Adrenal gland (tissue), 12 donors: Measurements from ENCODE around the gene C20orf144. TPM values are rescaled to one million over a fixed set of nuclear protein-coding genes. Genes with fewer than 3 reads are reported as not detected.

ENCODE experiments used
- DNase-seq, 7 donors: peaks; one replicate each; pipeline ENCODE4 v3.0.0-alpha.2; 2019 to 2020
- H3K27ac ChIP-seq, 5 donors: fragments of 200-600 bp; sonication (generic) in 4 of 5; 1 replicate in 3 of 5; 2 replicates in 2 of 5; pipeline versions ENCODE4 v1.5.1 to v1.8.0; 2016 to 2020; ENCODE audit warnings: mild to moderate bottlenecking in 1 of 5
- H3K27me3 ChIP-seq: fragments of 200-600 bp; 2 replicates; pipeline ENCODE4 v1.8.0; 2021
- H3K36me3 ChIP-seq, 2 donors: fragments of 200-600 bp; replicated peaks in 1 of 2; 1 replicate in 1 of 2; 2 replicates in 1 of 2; pipeline versions ENCODE4 v1.5.1 to v1.8.0; 2018 to 2022
- H3K4me1 ChIP-seq, 2 donors: fragments of 200-600 bp; replicated peaks in 1 of 2; 1 replicate in 1 of 2; 2 replicates in 1 of 2; pipeline versions ENCODE4 v1.5.1 to v1.8.0; 2018 to 2021
- H3K4me3 ChIP-seq, 4 donors: fragments of 200-600 bp; sonication (generic) in 3 of 4; one replicate each; pipeline ENCODE4 v1.5.1; 2016 to 2018
- H3K9me3 ChIP-seq, 3 donors: fragments of 200-600 bp; sonication (generic) in 1 of 3; replicated peaks in 1 of 3; 1 replicate in 2 of 3; 2 replicates in 1 of 3; pipeline versions ENCODE4 v1.5.1 to v1.8.0; 2016 to 2021
- CTCF ChIP-seq, 6 experiments: fragments of 450-650 bp in 4 of 6; fragments of 200-600 bp in 2 of 6; sonication (generic) in 1 of 6; IDR thresholded peaks; 1 replicate in 5 of 6; 2 replicates in 1 of 6; pipeline versions ENCODE4 v1.5.1 to v1.8.0; 2016 to 2021; ENCODE audit warnings: antibody characterized with exemption in 6 of 6, mild to moderate bottlenecking in 2 of 6, moderate library complexity in 1 of 6
- POLR2A ChIP-seq, 2 donors: fragments of 450-650 bp; IDR thresholded peaks; one replicate each; pipeline ENCODE4 v1.6.1; 2017; ENCODE audit warnings: antibody characterized with exemption in 2 of 2, mild to moderate bottlenecking in 2 of 2, moderate library complexity in 1 of 2
- WGBS, 4 donors: extraction: QIAGEN DNeasy Blood & Tissue Kit in 2 of 4; methylation state at CpG; one replicate each; pipeline versions ENCODE4 v1.1.5 to v1.1.7; 2013 to 2017; 5-methylcytosine and 5-hydroxymethylcytosine counted together
- intact Hi-C, 2 donors: fragments of 100-400 bp; cut with DNase I; formaldehyde crosslinking; loops; one replicate each; pipeline versions ENCODE4 v1.14.1 to v1.15.0; 2022 to 2023
- polyA plus RNA-seq, 3 donors: library from polyadenylated mRNA; stranded (reverse); fragments of 200-250 nt in 2 of 3; fragments of 350-450 nt in 1 of 3; fragmentation: Illumina TruSeq in 1 of 3; extraction: RNeasy Lipid Tissue Mini Kit (QIAGEN cat#74804) in 1 of 3; gene quantifications; one replicate each; pipeline ENCODE4 v1.2.3, GENCODE V29; 2013 to 2014
- total RNA-seq, 9 donors: library from RNA; depleted of rRNA in 4 of 9; stranded (reverse); fragments of >200 nt in 4 of 9; fragments of 120-200 nt in 1 of 9; fragmentation: NEBNext Ultra II Directional in 1 of 9; extraction: Animal tissue kit (Norgen Biotek cat#: 25700) in 1 of 9; gene quantifications; one replicate each; pipeline versions ENCODE4 v1.1.0 to v1.2.4, GENCODE V29; 2013 to 2023
- donor health status: healthy with polysubstance abuse.
- donor health status: Bipolar disorder and iron deficiency.
- donor health status: DM: yes; HTN: yes; CAD: no.
- donor health status: DM: no; HTN: no; CAD: no.
- donor health status: DM: no; HTN: no; CAD: no.
- donor health status: DM: yes; HTN: yes; CAD: no.

The C20orf144 gene
- total and polyA plus RNA-seq, 12 donors: 0.06 to 0.32 (median 0.14) TPM; not detected in 7

- no peaks in the 10 kb centered on the region for H3K27me3 ChIP-seq
- no peaks in the 10 kb centered on the region for H3K9me3 ChIP-seq
- DNase-seq: no peak
- intact Hi-C loops: no loop called here
- H3K4me3 ChIP-seq: no peak overlapping the region
- TF ChIP-seq POLR2A (IDR thresholded peaks at IDR 0.05) (no peak), CTCF (IDR thresholded peaks at IDR 0.05) (no peak)
- 90 to 95% (median 94%) methylated on average over 19 to 31 of the region's 31 CpGs for WGBS, 4 donors
- H3K4me1 ChIP-seq: peaks cover 34 to 38% of the 10 kb centered on the region in 2 donors
- peak overlapping the region in 3 of 5 donors; percentile 89 to 97 (median 91) for H3K27ac ChIP-seq
- H3K36me3 ChIP-seq: peaks cover 0 to under 1% of the 10 kb centered on the region in 2 donors
These were observed 14.8 kb downstream of the C20orf144 start for GRCh38 chr20:33676652-33677645.

GRCh38 chr20:33677991-33678702, 16.0 kb downstream of the C20orf144 start:
- WGBS, 4 donors: 83 to 94% (median 90%) methylated on average over 5 to 15 of the region's 15 CpGs
- Histone ChIP-seq H3K36me3 (no peaks in the 10 kb centered on the region), H3K27me3 (no peaks in the 10 kb centered on the region), H3K27ac (no peak overlapping the region), H3K4me3 (no peak overlapping the region), H3K9me3 (no peaks in the 10 kb centered on the region), H3K4me1 (peaks cover 24 to 26% of the 10 kb centered on the region in 2 donors)
- intact Hi-C loops: no loop called here
- TF ChIP-seq CTCF (IDR thresholded peaks at IDR 0.05): no peak
- no peak for TF ChIP-seq POLR2A (IDR thresholded peaks at IDR 0.05)
- DNase-seq: no peak

- TF ChIP-seq CTCF (IDR thresholded peaks at IDR 0.05) (no peak), POLR2A (IDR thresholded peaks at IDR 0.05) (no peak)
- intact Hi-C loops: loop anchor here in 1 of 2 donors (5.0 kb wide), 1 partner anchor 42 kb away; the partner anchor contains the start of gene PXMP4
- no peaks in the 10 kb centered on the region for H3K36me3 ChIP-seq
- H3K4me3 ChIP-seq: no peak overlapping the region
- no peaks in the 10 kb centered on the region for H3K9me3 ChIP-seq
- WGBS, 4 donors: 64 to 74% (median 71%) methylated on average over 3 to 20 of the region's 20 CpGs
- H3K27me3 ChIP-seq: no peaks in the 10 kb centered on the region
- no peak overlapping the region for H3K27ac ChIP-seq
- peak in 1 of 7 donors; percentile 42 for DNase-seq
- H3K4me1 ChIP-seq: peaks cover 12 to 16% of the 10 kb centered on the region in 2 donors
These were observed 17.8 kb downstream of the C20orf144 start for GRCh38 chr20:33679758-33680485.
